ENCODE data around the gene NTNG1.

NTNG1 gene

DNA sequence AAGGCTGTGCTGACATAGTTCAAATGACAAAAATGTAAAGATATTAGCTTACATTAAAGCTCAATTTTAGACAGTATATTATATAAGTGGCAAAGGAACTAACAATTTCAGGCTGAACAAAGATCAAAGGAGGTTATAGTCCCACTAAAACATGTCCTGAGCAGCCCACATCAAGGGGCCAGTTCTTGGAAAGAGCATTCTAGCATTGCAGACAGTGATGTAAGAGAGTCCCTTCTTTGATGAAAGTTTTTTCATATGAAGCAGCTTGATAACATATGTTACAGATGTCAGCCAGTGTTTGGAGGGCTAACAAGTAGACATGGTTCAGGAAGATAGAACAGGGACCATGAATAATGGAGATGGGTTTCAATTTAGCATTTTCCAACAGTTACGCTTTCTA, 301.7 kb downstream of the NTNG1 start:
- ATAC-seq (ENCODE audit: insufficient read depth, low read depth) (peak; percentile 95), DNase-seq (peak; percentile 89)
- H3K4me2 ChIP-seq (ENCODE audit: insufficient read depth, low read length), result peak overlapping the region; percentile 52
- H4K20me1 ChIP-seq (ENCODE audit: insufficient read depth, low read length), result no peaks in the 10 kb centered on the region
- H2AFZ ChIP-seq (ENCODE audit: low read depth, low read length), result peak overlapping the region; percentile 3; the same call in 1 of the 2 replicates
- no peaks in the 10 kb centered on the region for H3K36me3 ChIP-seq (ENCODE audit: insufficient read depth, low read length)
- no peaks in the 10 kb centered on the region for H3K27me3 ChIP-seq (ENCODE audit: insufficient read depth, low read length, poor library complexity)
- no peaks in the 10 kb centered on the region for H3K79me2 ChIP-seq (ENCODE audit: insufficient read depth, low read length)
- H3K4me1 ChIP-seq (ENCODE audit: insufficient read depth, low read length), result peaks cover 30% of the 10 kb centered on the region
- peak overlapping the region in 1 of 2 experiments; percentile 25; a peak in 1 of 4 replicates for H3K4me3 ChIP-seq (ENCODE audit: low read depth in 1 of 2, low read length in 2 of 2)
- no peak for TF ChIP-seq EZH2 (IDR thresholded peaks at IDR 0.05; ENCODE audit: borderline replicate concordance, low read depth, low read length, severe bottlenecking)
- TF ChIP-seq, protein P1, sequence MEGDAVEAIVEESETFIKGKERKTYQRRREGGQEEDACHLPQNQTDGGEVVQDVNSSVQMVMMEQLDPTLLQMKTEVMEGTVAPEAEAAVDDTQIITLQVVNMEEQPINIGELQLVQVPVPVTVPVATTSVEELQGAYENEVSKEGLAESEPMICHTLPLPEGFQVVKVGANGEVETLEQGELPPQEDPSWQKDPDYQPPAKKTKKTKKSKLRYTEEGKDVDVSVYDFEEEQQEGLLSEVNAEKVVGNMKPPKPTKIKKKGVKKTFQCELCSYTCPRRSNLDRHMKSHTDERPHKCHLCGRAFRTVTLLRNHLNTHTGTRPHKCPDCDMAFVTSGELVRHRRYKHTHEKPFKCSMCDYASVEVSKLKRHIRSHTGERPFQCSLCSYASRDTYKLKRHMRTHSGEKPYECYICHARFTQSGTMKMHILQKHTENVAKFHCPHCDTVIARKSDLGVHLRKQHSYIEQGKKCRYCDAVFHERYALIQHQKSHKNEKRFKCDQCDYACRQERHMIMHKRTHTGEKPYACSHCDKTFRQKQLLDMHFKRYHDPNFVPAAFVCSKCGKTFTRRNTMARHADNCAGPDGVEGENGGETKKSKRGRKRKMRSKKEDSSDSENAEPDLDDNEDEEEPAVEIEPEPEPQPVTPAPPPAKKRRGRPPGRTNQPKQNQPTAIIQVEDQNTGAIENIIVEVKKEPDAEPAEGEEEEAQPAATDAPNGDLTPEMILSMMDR (IDR thresholded peaks at IDR 0.05; ENCODE audit: borderline replicate concordance, extremely low read depth, low read length, poor library complexity, severe bottlenecking), result no peak
- H3K27ac ChIP-seq (ENCODE audit: low read length), result peak overlapping the region; percentile 56
- H3K9me3 ChIP-seq (ENCODE audit: insufficient read depth, low read length, severe bottlenecking), result no peaks in the 10 kb centered on the region
- peak overlapping the region; percentile 9 for H3K9ac ChIP-seq (ENCODE audit: low read depth, low read length)

DNA sequence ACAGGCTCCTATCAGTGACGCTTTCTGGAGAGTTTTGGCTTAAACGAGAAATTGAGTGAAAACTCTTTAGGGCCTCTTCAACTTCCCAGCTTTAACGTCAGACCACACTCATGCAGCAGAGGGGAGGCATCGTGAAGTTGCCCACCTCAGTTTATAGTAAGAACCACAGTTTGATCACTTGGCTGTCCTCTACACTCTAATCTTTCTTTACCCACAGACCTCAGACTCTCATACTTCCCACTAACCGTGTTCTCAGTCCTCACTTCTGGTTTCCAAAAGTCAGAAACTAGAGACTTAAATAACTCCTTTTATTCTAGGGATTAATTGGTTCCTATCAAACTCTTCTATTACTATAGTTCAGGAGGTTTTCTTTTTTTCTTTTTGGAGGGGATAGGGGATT, 302.2 kb downstream of the NTNG1 start:
- Histone ChIP-seq H3K9me3 (ENCODE audit: insufficient read depth, low read length, severe bottlenecking) (no peaks in the 10 kb centered on the region), H3K4me3 (ENCODE audit: low read depth in 1 of 2, low read length in 2 of 2) (peak overlapping the region in 1 of 2 experiments; percentile 25; a peak in 1 of 4 replicates), H3K9ac (ENCODE audit: low read depth, low read length) (peak overlapping the region; percentile 9), H3K79me2 (ENCODE audit: insufficient read depth, low read length) (no peaks in the 10 kb centered on the region), H3K4me2 (ENCODE audit: insufficient read depth, low read length) (peak overlapping the region; percentile 52), H2AFZ (ENCODE audit: low read depth, low read length) (peak overlapping the region; percentile 3; the same call in 1 of the 2 replicates), H3K36me3 (ENCODE audit: insufficient read depth, low read length) (no peaks in the 10 kb centered on the region), H4K20me1 (ENCODE audit: insufficient read depth, low read length) (no peaks in the 10 kb centered on the region), H3K27me3 (ENCODE audit: insufficient read depth, low read length, poor library complexity) (no peaks in the 10 kb centered on the region), H3K27ac (ENCODE audit: low read length) (peak overlapping the region; percentile 56), H3K4me1 (ENCODE audit: insufficient read depth, low read length) (peaks cover 30% of the 10 kb centered on the region)
- DNase-seq (peak; percentile 23), ATAC-seq (ENCODE audit: insufficient read depth, low read depth) (peak; percentile 66)
- TF ChIP-seq, protein P1 (IDR thresholded peaks at IDR 0.05; ENCODE audit: borderline replicate concordance, extremely low read depth, low read length, poor library complexity, severe bottlenecking), result no peak
- TF ChIP-seq EZH2 (IDR thresholded peaks at IDR 0.05; ENCODE audit: borderline replicate concordance, low read depth, low read length, severe bottlenecking), result no peak

DNA sequence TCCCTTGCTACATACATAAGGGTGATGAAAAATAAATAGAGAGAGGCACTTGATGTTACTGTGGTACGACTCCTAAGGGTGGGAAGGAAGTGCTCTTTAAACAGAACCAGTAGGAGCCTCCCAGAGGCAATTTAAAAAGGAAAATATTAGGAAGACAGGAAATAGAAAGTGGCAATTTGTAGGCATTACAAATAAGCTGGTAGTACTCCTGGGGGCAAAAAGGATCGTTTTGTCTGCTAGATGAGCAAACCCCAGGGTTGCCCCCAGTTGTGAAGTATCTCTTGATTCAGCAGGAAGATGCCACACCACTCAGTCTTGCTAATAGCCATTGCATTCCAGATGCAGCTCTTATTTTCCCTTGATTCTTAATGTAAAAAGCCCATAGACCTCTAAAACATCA, 303.0 kb downstream of the NTNG1 start:
- TF ChIP-seq EZH2 (IDR thresholded peaks at IDR 0.05; ENCODE audit: borderline replicate concordance, low read depth, low read length, severe bottlenecking), result no peak
- TF ChIP-seq, protein P1 (IDR thresholded peaks at IDR 0.05; ENCODE audit: borderline replicate concordance, extremely low read depth, low read length, poor library complexity, severe bottlenecking), result no peak
- H3K27me3 ChIP-seq (ENCODE audit: insufficient read depth, low read length, poor library complexity), result no peaks in the 10 kb centered on the region
- H3K79me2 ChIP-seq (ENCODE audit: insufficient read depth, low read length), result no peaks in the 10 kb centered on the region
- H3K9ac ChIP-seq (ENCODE audit: low read depth, low read length), result no peak overlapping the region
- H3K9me3 ChIP-seq (ENCODE audit: insufficient read depth, low read length, severe bottlenecking), result no peaks in the 10 kb centered on the region
- peak overlapping the region; percentile 52 for H3K4me2 ChIP-seq (ENCODE audit: insufficient read depth, low read length)
- no peak overlapping the region for H3K27ac ChIP-seq (ENCODE audit: low read length)
- H3K36me3 ChIP-seq (ENCODE audit: insufficient read depth, low read length), result no peaks in the 10 kb centered on the region
- H3K4me3 ChIP-seq (ENCODE audit: low read depth in 1 of 2, low read length in 2 of 2), result no peak overlapping the region
- DNase-seq, result no peak
- H2AFZ ChIP-seq (ENCODE audit: low read depth, low read length), result no peak overlapping the region
- no peak for ATAC-seq (ENCODE audit: insufficient read depth, low read depth)
- peaks cover 30% of the 10 kb centered on the region for H3K4me1 ChIP-seq (ENCODE audit: insufficient read depth, low read length)
- H4K20me1 ChIP-seq (ENCODE audit: insufficient read depth, low read length), result no peaks in the 10 kb centered on the region

All from DND-41 (cell line).